HG02981 (cell line): Measurements from ENCODE around the gene HOXD4.

Source experiments
- ATAC-seq: cut with Tn5 transposase; IDR thresholded peaks from one replicate; pipeline ENCODE4 v1.9.1; 2021; ENCODE audit warnings: mild to moderate bottlenecking, moderate library complexity; ENCODE audit not compliant: unreplicated experiment

Gene HOXD4

DNA sequence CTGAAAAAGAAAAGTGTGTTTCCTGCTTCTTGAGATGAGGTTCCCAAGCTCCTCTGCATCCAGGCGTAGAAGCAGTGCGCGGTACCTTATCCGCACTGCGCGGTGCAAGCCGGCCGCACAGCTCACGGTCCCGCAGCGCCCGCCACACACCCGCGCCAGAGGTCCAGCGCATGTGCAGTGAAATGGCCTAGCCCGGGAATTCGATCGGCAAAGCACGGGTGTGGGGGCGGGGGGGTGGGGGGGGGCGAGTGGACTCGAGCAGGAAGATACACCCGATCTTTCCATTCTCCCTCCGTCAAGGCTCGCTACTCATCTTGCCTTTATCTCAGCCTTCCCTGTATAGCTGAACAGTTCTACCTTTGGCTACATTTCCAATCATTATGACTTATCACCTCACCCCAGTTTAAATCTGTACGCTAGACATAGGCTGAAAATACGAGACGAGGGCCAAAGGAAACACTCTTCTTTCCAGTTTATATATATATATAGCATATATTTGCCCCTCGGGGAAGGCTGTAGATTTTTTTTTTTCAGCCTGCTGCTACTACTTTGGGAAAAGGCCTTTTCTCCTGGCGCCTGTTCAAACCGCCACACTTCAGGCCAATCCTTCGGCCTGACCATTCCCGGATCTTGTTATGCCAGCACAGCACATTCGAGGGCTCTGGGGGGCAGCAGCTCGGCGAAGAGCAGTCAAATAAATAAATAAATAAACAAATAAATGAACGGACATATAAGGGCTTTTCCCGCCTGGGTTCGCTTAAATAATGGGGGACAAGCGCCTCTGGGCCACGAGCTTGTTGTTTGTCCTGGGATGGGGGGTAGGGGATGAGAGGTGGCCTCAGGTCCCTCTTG lies 11.5 kb upstream of the HOXD4 start:
- ATAC-seq: no peak

DNA sequence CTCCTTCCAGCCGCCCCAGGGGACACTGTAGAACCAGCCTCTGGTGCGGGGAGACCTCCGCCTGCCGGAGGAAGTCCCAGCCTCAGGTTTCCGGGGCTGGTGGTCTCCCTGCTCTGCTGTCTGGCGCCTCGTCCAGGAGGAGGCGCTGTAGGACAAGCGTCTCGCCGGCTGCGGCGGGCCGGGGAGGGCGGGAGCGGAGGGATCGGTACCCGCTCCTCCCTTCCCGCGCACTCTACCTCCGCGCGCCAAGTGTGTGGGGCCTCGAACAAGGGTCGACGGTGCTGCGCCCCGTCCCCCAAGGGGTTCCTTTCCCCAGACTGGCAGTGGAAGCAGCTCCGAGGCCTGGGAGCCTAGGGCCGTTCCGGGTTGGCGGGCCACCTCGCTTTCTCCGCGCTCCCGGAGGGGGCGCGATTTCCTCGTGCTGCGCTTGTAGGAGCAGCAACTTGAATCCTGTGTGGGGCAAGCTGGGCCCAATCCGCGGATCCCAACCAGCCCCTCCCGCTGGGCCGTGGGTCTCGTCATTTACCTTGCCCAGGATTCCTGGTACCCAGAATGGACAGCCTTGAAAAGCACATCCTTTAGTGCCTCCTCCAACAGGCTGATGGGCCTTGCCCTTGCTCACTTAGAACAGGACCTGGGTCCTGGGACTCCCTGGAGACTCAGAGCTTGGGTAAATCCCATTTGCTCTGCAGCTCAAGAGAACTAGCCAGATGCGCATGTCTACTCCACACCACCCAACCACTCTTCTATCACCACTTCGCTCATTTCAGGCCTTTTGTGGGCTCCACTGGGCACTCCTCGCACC lies 10.6 kb upstream of the HOXD4 start:
- ATAC-seq: peak; percentile 84

DNA sequence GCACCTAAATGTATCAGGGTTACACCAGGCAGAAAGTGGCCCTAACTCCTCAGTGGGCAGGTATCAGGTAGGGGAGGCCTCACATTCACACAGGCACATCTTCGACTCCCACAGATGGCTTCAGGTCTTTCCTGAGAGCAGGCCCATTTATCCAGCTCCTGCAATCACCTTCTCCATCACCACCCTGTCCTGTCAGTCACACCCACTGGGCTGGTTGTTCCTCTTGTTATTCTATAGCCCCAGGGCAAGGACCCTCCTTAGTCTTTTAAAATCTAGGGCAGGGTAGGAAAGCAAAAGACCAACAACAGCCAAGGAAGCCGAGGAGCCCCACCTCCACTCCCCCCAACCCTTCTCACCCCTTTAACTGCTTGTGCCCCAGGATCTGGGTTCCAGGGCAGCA lies 9.1 kb upstream of the HOXD4 start:
- ATAC-seq: no peak

DNA sequence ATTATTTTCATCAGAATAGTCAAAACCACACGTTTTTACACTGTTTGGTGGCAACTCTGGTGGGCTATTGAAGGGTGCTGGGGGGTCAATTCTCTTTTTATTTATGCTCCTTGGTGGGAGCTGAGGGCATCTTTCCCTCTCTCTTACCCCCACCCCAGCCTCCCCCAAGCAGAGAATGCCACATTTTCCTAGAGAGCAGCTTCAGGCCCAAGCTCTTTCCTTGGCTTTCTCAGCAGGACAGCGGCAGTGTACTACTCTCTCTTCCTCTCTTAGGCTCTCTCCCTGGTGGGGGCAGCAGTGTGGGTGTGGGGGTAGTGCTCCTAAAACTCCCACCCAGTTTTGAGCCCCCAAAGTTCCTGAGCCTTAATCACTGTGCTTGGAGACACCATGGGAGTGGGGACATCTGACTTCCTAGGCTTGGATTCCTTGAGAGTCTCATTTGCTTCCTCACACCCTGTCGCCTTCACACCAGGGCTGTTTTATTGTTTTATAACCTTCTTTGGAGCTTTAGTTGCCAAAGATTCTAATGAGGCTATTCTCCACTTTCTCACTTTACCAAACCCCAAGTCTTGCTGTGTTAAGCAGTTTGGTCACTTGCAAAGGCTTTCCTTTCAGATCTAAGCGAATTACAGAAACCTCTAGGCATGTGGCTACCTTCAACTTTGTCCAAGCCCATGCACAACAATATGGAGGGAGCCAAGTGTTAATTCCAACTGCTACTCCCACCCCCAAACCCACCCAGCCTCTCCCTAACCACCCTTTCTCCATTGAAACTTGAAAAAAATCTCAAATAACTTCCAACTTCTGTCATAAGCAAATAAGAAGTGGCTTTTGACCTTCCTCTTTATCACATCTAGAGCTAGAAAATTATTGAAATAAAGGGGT lies 6.0 kb upstream of the HOXD4 start:
- no peak for ATAC-seq

DNA sequence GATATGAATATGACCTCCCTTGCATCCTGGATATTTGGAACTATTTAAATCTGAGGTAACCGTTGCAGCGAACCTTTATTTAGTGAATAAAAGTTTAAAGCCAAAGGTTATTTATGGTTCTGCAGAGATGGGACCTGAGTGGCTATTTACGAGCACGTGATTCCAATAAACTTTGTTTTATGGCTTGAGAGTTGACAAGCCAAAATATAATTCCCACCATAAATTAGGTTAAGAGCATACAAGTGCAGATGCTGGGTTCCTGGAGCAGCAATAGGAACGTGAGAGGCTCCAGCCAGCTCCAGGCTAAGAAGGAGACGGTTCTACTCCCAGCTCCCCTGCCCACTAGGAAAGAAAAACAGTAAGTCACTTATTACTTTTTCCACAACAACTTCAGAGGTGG lies 5.2 kb upstream of the HOXD4 start:
- no peak for ATAC-seq

DNA sequence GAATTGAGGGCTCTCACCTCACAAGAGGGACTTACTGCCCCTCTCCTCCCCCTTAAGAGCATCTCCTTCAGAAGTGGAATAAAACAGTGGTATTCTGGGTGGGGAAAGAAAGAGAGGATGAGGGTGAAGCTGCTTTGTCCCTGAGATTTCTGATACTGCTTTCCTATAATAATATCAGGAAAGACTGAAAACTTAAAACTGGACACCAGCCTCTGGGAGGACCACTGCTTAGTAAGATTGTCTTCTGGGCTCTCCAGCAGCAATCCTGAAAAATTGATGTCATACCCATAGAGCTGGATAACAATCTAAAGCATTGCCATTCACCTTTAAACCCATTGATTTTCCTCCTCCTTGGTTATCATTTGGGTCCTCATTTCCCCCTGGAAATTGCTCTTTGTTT lies 4.7 kb upstream of the HOXD4 start:
- ATAC-seq: no peak

DNA sequence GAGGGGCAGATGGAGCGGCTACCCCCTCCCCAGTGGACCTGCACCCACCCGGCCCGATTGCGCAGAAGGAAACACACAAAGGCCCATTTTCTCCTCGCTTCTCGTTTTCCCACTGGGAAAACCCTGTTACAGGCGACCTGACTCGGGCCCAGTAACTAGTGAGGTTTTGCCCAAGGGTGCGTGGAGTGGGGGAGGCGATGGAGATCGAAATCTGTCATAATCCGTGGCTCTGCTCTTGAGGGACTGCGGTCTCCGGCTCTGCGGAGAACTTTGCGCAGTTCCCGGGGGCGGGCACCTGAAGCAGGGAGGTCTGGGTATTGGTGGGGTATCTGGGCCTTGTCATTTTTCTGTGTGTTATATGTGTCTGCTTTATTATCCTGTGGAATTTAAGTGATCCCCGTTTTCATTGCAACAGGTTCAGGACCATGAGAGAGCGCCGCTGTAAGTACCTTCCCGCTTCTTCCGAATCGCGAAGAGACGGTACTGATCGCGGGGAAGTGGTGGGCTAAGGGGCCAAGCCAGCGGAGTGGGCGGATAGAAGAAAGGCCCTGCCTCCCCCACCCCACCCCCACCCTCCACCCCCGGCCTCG lies 4.0 kb upstream of the HOXD4 start:
- ATAC-seq: no peak

DNA sequence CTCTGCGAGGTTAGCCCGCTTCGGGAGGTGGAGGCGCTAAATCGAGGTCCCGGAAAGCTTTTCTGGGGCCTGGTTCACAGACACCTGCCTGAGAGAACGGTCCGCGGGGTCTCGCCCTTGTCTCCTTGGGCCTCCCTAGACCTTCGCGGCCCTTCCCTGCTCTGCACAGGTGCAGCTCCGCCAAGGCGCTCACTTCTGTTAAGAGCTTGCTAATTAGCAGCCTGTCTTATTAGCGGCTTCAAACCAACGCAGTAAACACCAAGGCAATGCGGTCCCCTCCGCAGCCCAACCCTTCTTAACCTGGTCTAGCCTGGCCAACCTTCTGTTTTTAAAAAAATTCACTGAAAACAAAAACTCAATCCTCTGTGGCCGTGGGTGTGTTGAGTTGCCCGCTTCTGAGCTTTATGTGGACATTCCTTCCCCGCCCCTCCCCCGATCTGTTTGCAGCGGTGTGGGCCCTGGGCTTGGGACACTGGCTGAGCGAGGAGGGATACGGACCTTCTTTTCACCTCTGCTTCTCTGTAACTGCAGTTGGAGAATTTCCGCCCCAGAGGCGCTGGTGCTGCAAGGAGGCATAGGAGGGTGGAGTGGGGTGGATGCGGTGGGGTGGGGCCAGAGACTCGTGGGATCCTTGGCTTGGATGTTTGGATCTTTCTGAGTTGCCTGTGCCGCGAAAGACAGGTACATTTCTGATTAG lies 3.4 kb upstream of the HOXD4 start:
- ATAC-seq: no peak

DNA sequence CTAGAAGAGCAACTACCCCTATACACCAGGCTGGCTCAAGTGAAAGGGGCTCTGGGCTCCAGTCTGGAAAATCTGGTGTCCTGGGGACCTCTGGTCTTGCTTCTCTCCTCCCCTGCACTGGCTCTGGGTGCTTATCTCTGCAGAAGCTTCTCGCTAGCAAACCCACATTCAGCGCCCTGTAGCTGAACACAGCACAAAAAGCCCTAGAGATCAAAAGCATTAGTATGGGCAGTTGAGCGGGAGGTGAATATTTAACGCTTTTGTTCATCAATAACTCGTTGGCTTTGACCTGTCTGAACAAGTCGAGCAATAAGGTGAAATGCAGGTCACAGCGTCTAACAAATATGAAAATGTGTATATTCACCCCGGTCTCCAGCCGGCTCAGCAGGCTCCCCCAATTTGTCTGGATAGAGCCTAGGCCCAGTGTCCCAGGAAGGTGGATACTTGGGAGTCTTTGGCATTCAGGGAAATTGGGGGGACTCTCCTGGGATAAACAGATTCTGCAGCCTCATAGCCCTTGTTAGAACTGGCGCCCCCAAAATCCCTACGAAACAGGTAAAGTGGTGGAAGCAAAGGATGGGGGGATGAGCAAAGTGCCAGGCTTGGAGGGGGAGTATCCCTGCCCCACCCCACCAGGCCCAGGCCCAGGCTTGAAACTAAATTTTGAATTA lies 2.5 kb upstream of the HOXD4 start:
- no peak for ATAC-seq

DNA sequence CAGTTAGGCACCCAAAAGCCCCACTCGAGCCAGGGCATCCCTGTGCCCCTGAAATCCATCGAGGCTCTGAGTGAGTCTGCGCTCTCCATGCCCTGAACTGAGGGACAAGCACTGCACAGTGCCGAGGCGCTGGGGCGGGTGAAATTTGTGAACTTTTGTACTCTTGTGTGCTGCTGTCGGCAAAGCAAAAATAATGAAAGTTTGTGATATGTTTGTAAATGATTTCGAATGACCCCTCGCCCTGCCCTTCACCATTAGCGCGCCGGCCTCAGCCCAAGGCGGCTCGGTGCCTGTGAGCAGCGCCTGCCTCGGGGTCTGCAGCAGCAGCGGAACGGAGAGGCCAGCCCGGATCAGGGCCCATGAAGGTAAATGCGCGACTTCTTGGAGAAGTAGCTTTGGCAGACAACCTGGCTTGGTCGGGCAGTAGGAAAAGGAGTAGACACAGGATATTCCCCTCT lies 1.8 kb upstream of the HOXD4 start:
- ATAC-seq: no peak

DNA sequence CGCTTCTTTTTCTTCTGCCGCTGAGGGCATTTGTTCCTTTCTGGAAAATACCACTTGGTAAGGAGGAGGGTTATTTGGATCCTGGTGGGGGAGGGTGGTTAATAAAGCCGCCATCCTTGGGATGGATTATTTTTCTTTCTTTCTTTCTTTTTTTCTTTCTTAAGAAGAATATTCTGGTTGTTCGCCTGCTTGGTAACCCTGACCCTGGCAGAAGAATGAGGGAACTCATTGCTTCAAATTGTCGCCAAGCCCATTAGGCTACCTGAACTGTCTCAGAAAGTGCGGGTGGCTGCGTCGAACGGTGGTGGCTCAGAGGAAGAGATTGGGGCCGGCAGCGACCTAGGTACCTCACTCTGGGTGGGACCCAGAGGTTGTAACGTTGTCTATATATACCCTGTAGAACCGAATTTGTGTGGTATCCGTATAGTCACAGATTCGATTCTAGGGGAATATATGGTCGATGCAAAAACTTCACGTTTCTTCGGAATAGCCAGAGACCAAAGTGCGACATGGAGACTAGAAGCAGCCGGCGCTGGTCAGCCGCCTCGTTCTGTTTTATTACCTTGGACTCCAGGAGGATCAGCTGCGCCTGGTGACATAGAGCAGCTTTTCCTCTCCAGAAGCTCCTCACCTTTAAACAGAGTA lies 1.3 kb upstream of the HOXD4 start:
- ATAC-seq: no peak

DNA sequence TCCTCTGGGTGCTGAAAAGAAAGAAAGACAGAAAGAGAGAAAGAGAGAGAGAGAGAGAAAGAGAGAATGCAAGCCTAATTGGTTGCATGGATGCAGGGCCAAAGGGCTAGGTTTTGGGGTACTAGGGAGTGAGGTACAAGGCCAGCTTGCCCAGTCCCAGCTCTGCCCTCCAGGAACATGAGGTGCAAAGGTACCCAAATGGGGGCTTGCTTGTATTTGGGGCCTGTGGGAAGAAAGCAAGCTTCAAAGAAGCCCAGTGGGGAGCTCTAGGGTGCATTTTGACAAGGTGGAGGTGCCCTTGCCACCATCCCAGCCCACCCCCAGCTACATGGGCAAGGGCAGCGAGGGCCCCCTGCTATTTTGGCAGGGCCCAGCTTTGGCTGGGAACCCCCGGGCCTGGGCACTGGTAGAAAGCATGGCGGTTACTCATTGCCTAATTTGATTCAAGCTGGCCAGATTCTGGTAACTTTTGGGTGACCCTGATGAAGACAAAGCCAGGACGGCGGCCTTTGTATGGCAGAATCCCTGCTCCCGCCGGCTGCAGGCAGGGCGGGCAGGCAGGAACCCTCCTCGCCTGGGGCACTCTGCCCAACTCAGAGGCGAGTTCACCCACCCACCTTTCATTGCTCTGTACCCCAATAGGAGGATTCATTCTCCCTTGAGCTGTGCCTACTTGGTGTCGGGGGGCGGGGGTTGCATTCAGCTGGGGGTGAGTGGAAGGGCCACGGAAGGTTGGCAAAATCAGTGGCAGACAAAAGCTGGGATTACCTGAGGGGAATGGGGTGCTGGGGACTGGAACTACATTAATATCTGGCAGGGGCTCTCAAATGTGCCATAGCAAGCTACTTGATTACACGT lies 537 bp upstream of the HOXD4 start:
- no peak for ATAC-seq

DNA sequence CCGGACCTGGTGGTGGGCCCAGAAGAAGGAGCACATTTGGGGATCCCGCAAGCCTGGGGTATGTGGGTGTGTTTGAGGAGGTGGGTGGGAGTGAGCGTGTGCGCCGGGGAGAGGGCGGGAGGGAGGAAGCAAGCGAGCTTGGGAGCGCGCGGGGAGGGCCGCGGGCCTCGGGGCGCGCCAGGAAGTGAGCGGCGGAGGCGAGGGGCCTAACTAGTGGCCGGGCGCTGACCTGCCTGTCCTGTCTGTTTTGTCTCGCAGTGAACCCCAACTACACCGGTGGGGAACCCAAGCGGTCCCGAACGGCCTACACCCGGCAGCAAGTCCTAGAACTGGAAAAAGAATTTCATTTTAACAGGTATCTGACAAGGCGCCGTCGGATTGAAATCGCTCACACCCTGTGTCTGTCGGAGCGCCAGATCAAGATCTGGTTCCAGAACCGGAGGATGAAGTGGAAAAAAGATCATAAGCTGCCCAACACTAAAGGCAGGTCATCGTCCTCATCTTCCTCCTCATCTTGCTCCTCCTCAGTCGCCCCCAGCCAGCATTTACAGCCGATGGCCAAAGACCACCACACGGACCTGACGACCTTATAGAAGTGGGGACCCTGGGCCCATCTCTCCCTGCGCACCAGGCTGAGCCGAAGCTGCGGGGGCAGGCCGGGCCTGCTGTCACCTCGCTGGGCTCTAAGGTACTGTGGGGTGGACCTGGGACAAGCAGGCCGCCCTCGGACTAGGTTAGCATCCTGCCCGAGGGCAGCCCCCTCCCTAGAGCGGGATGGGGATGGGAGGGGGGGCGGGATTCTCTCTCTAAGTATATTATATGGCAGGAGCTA lies 1.2 kb downstream of the HOXD4 start:
- no peak for ATAC-seq

DNA sequence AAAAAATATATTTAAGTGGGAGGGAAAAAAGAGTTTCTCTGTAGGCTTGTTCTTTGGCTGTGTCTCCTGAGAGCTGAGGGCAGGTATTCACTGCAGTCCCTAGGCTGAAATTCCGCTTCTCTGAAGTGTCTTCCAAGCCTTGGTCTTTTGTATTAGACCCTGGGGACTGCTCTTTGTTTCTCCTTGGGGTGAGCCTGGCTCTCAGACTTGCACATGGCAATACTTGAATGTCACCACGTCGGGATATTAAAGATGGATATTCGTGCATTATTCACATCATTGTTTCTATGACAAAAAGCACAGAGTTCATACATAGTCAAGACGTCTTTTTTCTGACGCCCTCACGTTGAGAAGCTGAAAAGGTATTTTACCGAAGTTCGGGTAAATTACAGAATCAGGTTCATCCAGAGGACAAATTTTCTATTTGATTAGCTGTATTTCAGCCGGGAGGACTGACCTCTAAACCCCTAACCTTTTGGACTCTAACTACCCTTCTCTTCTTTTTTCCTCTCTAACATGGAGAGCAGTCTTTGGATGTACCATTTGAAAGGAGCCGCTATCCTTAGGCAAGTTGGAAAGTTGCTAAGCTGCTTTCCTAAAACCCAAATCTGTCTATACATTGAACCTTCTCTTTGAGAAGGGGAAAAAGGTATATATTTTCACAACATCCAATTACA lies 3.4 kb downstream of the HOXD4 start:
- no peak for ATAC-seq

DNA sequence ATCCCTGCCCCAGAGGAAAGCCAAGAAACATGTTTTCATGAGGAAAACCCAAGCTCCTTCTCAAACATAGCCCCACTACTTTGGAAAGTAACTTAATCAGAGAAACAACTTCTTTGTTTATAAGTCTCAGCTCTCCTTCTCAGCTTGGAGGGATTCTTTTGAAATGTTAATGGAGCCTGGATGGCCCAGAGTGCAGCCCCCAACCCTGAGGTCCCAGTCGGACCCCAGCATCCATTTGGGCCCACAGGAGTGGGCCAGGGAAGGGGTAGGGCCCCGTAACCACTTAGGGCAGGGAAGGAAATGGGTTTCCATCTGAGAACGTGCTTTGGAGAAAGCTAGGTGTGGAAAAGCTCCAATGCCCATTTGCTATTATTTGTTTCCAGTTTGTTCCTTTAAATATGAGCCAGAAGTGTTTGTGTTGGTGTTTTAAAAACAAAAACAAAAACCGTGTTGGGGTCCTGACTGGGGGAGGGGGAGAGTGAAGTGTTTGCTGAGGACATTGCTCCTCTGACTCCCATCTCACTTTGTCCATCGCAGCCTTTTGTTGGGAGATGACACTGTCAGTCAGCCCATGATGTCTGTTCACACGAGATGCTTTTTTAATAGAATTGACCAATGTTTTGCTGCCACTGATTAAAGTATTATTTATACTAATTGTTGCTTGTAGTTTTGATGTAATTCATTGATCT lies 4.2 kb downstream of the HOXD4 start:
- no peak for ATAC-seq

DNA sequence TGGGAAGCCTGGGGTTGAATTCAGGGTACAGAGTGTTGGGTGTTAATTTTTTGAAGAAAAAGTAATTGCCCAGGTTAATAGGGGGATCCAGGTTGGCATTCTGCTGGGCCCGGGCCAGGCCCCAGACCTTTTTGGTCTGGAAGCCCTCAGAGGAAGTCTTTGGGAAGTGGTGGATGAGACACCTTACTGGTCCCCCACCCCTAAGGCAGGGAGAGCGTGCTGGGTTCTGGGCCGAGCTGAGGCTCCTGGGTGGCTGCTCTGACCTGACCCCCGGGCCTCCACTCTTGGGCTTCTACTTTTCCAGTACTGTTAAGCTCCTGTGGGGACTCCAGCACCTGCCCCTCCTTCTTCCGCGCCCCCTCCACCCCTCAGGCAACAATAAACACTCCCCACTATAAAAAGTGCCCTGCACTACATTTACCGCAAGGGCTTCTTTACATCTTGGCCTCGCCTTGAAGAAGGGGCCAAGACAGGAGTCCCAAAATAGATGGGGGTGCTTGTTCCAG lies 5.0 kb downstream of the HOXD4 start:
- ATAC-seq: no peak
